Smooth muscle cell (in vitro differentiated cells): Measurements from ENCODE around the gene GRID1. TPM values are rescaled to one million over a fixed set of nuclear protein-coding genes. Genes with fewer than 3 reads are reported as not detected.

ENCODE experiments used
- DNase-seq: peaks from one replicate; lab custom pipeline; 2025; ENCODE audit not compliant: unreplicated experiment; lab: John Stamatoyannopoulos, UW
- H2AFZ ChIP-seq: fragments of 200-600 bp; sonication (generic); 2 replicates; pipeline ENCODE4 v1.6.0; 2016; ENCODE audit warnings: antibody characterized with exemption, low read depth, mild to moderate bottlenecking
- H3F3A ChIP-seq: fragments of 200-600 bp; sonication (generic); 2 replicates; pipeline ENCODE4 v1.6.0; 2017; ENCODE audit warnings: antibody characterized with exemption, low read depth
- H3K27ac ChIP-seq: fragments of 200-600 bp; sonication (generic); 2 replicates; pipeline ENCODE4 v1.5.1; 2016; ENCODE audit warnings: low read depth, mild to moderate bottlenecking
- H3K27me3 ChIP-seq: fragments of 200-600 bp; sonication (generic); 2 replicates; pipeline ENCODE4 v1.6.1; 2016; ENCODE audit warnings: low read depth, mild to moderate bottlenecking
- H3K36me3 ChIP-seq: fragments of 200-600 bp; sonication (generic); 2 replicates; pipeline ENCODE4 v1.5.1; 2016; ENCODE audit warnings: low read depth
- H3K4me1 ChIP-seq: fragments of 200-600 bp; sonication (generic); 2 replicates; pipeline ENCODE4 v1.5.1; 2016; ENCODE audit warnings: low read depth
- H3K4me2 ChIP-seq: fragments of 200-600 bp; sonication (generic); 2 replicates; pipeline ENCODE4 v1.6.0; 2016; ENCODE audit warnings: mild to moderate bottlenecking
- H3K4me3 ChIP-seq: fragments of 200-600 bp; sonication (generic); 2 replicates; pipeline ENCODE4 v1.5.1; 2016; ENCODE audit warnings: mild to moderate bottlenecking
- H3K79me2 ChIP-seq: fragments of 200-600 bp; sonication (generic); 2 replicates; pipeline ENCODE4 v1.6.0; 2016; ENCODE audit warnings: low read depth, mild to moderate bottlenecking
- H3K9ac ChIP-seq: fragments of 200-600 bp; sonication (generic); 2 replicates; pipeline ENCODE4 v1.6.0; 2016; ENCODE audit warnings: low read depth
- H3K9me3 ChIP-seq: fragments of 200-600 bp; sonication (generic); replicated peaks from 2 replicates; pipeline ENCODE4 v1.5.1; 2016; ENCODE audit warnings: low read depth
- H4K20me1 ChIP-seq: fragments of 200-600 bp; sonication (generic); 2 replicates; pipeline ENCODE4 v1.6.0; 2016; ENCODE audit warnings: low read depth
- WGBS: methylation state at CpG from one replicate; pipeline ENCODE4 v1.1.7; 2016; ENCODE audit warnings: low lambda C conversion rate; 5-methylcytosine and 5-hydroxymethylcytosine counted together
- polyA plus RNA-seq: library from polyadenylated mRNA; unstranded; fragments of >200 nt; fragmentation: Nextera tagmentation; extraction: Ambion mirVana; gene quantifications from 2 replicates; pipeline ENCODE4 v1.2.1, GENCODE V29; 2016
- total RNA-seq: library from RNA; depleted of rRNA; stranded (reverse); fragments of >200 nt; gene quantifications from 2 replicates; pipeline ENCODE4 v1.2.3, GENCODE V29; 2014
- TF ChIP-seq, protein P1 (sequence below): fragments of 200-600 bp; sonication (generic); IDR thresholded peaks from 2 replicates; pipeline ENCODE4 v1.5.1; 2017; ENCODE audit warnings: borderline replicate concordance, mild to moderate bottlenecking, antibody characterized with exemption; ENCODE audit not compliant: insufficient read depth, poor library complexity, severe bottlenecking

Gene GRID1
- total and polyA plus RNA-seq, 2 experiments from 2014 or later = 4.4 to 7.4 TPM

GRCh38 chr10:85667638-85668233 lies 698.9 kb downstream of the GRID1 start:
- no peak for DNase-seq
- no peaks in the 10 kb centered on the region for H3F3A ChIP-seq
- TF ChIP-seq, protein P1, sequence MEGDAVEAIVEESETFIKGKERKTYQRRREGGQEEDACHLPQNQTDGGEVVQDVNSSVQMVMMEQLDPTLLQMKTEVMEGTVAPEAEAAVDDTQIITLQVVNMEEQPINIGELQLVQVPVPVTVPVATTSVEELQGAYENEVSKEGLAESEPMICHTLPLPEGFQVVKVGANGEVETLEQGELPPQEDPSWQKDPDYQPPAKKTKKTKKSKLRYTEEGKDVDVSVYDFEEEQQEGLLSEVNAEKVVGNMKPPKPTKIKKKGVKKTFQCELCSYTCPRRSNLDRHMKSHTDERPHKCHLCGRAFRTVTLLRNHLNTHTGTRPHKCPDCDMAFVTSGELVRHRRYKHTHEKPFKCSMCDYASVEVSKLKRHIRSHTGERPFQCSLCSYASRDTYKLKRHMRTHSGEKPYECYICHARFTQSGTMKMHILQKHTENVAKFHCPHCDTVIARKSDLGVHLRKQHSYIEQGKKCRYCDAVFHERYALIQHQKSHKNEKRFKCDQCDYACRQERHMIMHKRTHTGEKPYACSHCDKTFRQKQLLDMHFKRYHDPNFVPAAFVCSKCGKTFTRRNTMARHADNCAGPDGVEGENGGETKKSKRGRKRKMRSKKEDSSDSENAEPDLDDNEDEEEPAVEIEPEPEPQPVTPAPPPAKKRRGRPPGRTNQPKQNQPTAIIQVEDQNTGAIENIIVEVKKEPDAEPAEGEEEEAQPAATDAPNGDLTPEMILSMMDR = no peak
- no peaks in the 10 kb centered on the region for H4K20me1 ChIP-seq
- H2AFZ ChIP-seq = no peak overlapping the region
- no peaks in the 10 kb centered on the region for H3K4me1 ChIP-seq
- no peaks in the 10 kb centered on the region for H3K36me3 ChIP-seq
- WGBS = 55% methylated on average over 5 of the region's 5 CpGs
- H3K4me3 ChIP-seq = no peak overlapping the region
- no peaks in the 10 kb centered on the region for H3K27me3 ChIP-seq
- no peaks in the 10 kb centered on the region for H3K9me3 ChIP-seq
- no peak overlapping the region for H3K4me2 ChIP-seq
- no peak overlapping the region for H3K27ac ChIP-seq
- H3K79me2 ChIP-seq = no peaks in the 10 kb centered on the region
- no peak overlapping the region for H3K9ac ChIP-seq

- WGBS = 87% methylated on average over 6 of the region's 6 CpGs
- Histone ChIP-seq H3K36me3 (no peaks in the 10 kb centered on the region), H3K9me3 (no peaks in the 10 kb centered on the region), H3K27ac (no peak overlapping the region), H3K79me2 (no peaks in the 10 kb centered on the region), H3K4me3 (no peak overlapping the region), H3F3A (no peaks in the 10 kb centered on the region), H3K27me3 (no peaks in the 10 kb centered on the region), H3K9ac (no peak overlapping the region), H3K4me2 (no peak overlapping the region), H3K4me1 (no peaks in the 10 kb centered on the region), H2AFZ (no peak overlapping the region), H4K20me1 (no peaks in the 10 kb centered on the region)
- TF ChIP-seq, protein P1 = no peak
- DNase-seq = no peak
These were observed 699.6 kb downstream of the GRID1 start for GRCh38 chr10:85666987-85667386.

DNA sequence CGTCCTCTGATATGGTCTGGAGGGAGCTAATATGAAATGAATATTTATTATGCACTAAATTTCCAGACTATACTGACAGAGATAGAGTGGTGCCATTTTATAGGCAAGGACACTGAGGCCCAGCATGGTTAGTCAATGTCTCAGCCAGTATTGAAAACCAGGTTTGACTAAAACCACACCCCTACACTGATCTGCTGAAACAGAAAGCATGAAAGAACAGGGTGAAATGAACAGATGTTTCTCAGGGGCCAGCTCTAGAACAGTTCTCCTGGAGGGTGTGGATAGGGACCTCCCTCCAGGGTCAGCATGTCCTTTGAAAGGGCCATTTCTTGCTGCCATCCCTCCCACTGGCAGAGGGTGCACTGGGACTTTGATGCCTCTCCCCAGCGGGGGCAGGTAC lies 700.5 kb downstream of the GRID1 start:
- no peaks in the 10 kb centered on the region for H3K9me3 ChIP-seq
- no peak overlapping the region for H3K27ac ChIP-seq
- no peaks in the 10 kb centered on the region for H3K79me2 ChIP-seq
- no peak overlapping the region for H3K4me3 ChIP-seq
- peaks cover 6% of the 10 kb centered on the region for H3F3A ChIP-seq
- no peaks in the 10 kb centered on the region for H3K27me3 ChIP-seq
- WGBS = 97% methylated on average over 2 of the region's 2 CpGs
- DNase-seq = no peak
- H2AFZ ChIP-seq = no peak overlapping the region
- no peaks in the 10 kb centered on the region for H4K20me1 ChIP-seq
- no peak overlapping the region for H3K9ac ChIP-seq
- H3K4me1 ChIP-seq = no peaks in the 10 kb centered on the region
- TF ChIP-seq, protein P1 = no peak
- no peak overlapping the region for H3K4me2 ChIP-seq
- no peaks in the 10 kb centered on the region for H3K36me3 ChIP-seq

DNA sequence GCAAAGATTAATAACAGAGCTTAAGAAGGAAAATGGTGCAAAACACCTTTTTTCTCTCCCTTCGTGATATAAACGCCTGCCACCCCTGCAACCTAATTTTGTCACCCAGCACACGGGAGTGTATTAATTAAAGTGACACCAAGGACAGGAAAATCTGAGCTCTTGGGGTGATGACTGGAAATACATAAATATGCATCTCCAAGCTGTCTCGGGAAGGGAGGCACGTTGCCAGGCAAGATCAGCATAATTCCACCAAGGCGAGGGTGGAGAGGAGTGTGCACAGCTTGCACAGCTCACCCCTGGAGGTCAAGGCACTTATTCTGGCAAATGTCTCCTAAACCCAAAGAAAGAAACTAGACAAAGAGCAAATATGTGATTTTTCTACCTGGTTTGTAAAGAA lies 700.9 kb downstream of the GRID1 start:
- Histone ChIP-seq H4K20me1 (no peaks in the 10 kb centered on the region), H3K4me3 (no peak overlapping the region), H3K9me3 (no peaks in the 10 kb centered on the region), H3K9ac (no peak overlapping the region), H3F3A (peaks cover 6% of the 10 kb centered on the region), H2AFZ (no peak overlapping the region), H3K4me1 (no peaks in the 10 kb centered on the region), H3K27me3 (no peaks in the 10 kb centered on the region), H3K79me2 (no peaks in the 10 kb centered on the region), H3K4me2 (no peak overlapping the region), H3K36me3 (no peaks in the 10 kb centered on the region), H3K27ac (no peak overlapping the region)
- TF ChIP-seq, protein P1 = no peak
- 90% methylated on average over 6 of the region's 6 CpGs for WGBS
- DNase-seq = no peak
